ENCODE results near the gene CLN3.

DNA sequence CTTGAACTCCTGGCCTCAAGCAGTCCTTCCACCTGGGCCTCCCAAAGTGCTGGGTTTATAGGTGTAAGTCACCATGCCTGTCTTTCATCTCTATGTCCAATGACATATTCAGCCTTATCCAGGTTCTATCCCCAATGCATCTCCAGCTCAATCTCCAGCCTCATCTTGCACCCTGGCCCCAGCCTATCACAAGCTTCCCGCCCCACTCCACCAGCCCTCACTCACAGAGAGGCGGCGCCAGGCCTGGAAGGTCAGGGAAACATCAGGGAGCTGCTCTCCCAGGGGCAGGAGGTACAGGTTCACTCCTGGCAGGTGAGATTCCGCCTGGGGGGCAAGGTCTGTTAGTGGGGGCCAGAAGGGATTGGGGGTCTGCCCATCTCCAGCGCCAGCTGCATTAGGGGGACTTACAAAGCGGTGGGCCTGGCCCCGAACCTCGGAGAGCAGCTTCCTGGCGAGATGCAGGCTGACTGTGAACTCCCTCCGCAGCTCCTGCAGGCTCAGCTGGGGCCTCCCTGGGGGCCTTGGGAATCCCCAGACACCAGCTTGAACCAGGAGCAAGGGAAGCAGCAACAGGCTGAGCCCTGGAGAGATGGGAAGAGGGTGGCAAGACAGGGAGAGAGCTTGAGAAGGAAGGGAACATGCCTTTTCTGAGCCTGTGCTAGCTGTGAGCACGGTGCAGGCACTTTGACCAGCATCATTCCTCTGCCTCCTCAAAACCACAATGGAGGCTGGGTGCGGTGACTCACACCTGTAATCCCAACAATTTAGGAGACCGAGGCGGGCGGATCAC lies 11.8 kb upstream of the CLN3 start:
- TF ChIP-seq, protein P1, sequence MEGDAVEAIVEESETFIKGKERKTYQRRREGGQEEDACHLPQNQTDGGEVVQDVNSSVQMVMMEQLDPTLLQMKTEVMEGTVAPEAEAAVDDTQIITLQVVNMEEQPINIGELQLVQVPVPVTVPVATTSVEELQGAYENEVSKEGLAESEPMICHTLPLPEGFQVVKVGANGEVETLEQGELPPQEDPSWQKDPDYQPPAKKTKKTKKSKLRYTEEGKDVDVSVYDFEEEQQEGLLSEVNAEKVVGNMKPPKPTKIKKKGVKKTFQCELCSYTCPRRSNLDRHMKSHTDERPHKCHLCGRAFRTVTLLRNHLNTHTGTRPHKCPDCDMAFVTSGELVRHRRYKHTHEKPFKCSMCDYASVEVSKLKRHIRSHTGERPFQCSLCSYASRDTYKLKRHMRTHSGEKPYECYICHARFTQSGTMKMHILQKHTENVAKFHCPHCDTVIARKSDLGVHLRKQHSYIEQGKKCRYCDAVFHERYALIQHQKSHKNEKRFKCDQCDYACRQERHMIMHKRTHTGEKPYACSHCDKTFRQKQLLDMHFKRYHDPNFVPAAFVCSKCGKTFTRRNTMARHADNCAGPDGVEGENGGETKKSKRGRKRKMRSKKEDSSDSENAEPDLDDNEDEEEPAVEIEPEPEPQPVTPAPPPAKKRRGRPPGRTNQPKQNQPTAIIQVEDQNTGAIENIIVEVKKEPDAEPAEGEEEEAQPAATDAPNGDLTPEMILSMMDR (conservative IDR thresholded peaks at IDR 0.05; ENCODE audit: low read depth, low read length): no peak
- no peak for TF ChIP-seq EZH2 (IDR thresholded peaks at IDR 0.05; ENCODE audit: borderline replicate concordance, low read depth, low read length, poor library complexity, severe bottlenecking)

Measured in A673 (cell line).